ENCODE data around the gene EMILIN3.

The EMILIN3 gene

DNA sequence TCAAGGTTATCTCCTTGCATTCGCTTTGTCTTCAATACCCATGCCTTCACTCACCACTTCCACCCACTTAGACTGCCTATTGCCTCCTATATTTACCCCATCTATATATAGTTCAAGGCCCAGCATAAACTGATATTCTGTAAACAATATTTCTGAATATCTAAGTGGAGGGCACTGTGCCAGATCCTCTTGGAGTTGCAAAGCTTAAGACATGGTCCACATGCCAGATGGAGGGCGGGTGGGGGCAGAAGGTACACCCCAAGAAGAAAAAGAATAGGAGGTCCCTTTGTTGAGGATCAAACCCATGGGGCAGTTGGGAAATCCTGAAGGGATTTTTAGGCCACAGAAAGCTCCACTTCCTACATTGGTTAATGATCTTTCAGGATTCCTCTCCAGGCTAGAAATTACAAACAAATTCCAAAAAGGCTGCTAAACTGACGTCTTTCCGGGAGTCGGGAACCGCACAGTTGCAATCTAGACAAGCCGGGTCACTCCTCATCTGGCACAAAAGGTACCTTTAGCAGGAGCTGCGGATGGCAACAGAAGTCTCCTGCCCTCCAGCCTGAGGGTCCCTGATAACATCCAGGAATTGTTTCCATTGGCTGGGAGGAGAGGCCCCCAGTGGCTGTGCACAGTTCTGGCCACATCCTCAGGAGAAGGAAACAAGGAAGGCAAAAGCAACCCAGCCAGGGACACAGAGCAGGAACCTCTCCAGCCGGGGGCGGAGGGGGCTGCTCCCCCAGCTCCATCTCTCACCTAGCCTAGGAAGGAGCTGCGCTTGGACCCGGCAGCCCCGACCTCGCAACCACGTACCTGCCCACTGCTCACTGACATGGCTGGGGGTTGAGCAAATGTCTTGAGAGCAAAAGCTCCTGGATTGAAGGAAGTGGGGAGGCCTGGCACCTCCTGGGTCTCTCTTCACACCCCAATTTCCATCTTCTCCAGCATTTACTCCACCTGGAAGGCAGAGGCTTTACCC is 31.9 kb downstream of the EMILIN3 start:
- ATAC-seq: no peak
- no peak for TF ChIP-seq TCF4 (CRISPR knock-in tag; IDR thresholded peaks at IDR 0.05; ENCODE audit: borderline replicate concordance)
- TF ChIP-seq, protein P1, sequence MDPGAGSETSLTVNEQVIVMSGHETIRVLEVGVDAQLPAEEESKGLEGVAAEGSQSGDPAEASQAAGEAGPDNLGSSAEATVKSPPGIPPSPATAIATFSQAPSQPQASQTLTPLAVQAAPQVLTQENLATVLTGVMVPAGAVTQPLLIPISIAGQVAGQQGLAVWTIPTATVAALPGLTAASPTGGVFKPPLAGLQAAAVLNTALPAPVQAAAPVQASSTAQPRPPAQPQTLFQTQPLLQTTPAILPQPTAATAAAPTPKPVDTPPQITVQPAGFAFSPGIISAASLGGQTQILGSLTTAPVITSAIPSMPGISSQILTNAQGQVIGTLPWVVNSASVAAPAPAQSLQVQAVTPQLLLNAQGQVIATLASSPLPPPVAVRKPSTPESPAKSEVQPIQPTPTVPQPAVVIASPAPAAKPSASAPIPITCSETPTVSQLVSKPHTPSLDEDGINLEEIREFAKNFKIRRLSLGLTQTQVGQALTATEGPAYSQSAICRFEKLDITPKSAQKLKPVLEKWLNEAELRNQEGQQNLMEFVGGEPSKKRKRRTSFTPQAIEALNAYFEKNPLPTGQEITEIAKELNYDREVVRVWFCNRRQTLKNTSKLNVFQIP (CRISPR knock-in tag; IDR thresholded peaks at IDR 0.05; ENCODE audit: borderline replicate concordance, low read depth): no peak
- no peak for TF ChIP-seq PPARA (CRISPR knock-in tag; IDR thresholded peaks at IDR 0.05; ENCODE audit: borderline replicate concordance)

DNA sequence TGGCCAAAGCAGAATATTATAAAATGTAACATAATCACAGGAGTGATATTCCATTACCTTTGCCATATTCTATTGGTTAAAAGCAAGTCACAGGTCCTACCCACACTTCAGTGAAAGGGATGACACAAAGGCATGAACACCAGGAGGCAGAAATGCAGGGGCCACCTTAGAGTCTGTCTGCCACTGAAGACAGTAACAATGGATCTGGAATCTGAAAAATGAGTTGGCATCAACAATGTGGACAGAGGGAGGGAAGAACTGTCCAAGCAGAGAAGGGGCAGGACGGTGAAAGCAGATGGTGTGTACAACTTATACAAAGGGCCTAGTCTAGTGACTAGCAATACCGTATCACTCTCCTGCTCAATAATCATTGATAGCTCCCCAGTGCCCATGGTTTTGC is 32.6 kb downstream of the EMILIN3 start:
- TF ChIP-seq ZNF565 (CRISPR knock-in tag; conservative IDR thresholded peaks at IDR 0.05; ENCODE audit: low read depth) (no peak), ESRRG (CRISPR knock-in tag; IDR thresholded peaks at IDR 0.05) (no peak), GLIS3 (CRISPR knock-in tag; IDR thresholded peaks at IDR 0.05) (no peak), CSDC2 (CRISPR knock-in tag; IDR thresholded peaks at IDR 0.05) (no peak), TOX (CRISPR knock-in tag; IDR thresholded peaks at IDR 0.05; ENCODE audit: borderline replicate concordance) (no peak), SNAI2 (CRISPR knock-in tag; IDR thresholded peaks at IDR 0.05) (no peak), TCF4 (CRISPR knock-in tag; IDR thresholded peaks at IDR 0.05; ENCODE audit: borderline replicate concordance) (no peak), ZNF70 (CRISPR knock-in tag; IDR thresholded peaks at IDR 0.05) (no peak)
- TF ChIP-seq, protein P2, sequence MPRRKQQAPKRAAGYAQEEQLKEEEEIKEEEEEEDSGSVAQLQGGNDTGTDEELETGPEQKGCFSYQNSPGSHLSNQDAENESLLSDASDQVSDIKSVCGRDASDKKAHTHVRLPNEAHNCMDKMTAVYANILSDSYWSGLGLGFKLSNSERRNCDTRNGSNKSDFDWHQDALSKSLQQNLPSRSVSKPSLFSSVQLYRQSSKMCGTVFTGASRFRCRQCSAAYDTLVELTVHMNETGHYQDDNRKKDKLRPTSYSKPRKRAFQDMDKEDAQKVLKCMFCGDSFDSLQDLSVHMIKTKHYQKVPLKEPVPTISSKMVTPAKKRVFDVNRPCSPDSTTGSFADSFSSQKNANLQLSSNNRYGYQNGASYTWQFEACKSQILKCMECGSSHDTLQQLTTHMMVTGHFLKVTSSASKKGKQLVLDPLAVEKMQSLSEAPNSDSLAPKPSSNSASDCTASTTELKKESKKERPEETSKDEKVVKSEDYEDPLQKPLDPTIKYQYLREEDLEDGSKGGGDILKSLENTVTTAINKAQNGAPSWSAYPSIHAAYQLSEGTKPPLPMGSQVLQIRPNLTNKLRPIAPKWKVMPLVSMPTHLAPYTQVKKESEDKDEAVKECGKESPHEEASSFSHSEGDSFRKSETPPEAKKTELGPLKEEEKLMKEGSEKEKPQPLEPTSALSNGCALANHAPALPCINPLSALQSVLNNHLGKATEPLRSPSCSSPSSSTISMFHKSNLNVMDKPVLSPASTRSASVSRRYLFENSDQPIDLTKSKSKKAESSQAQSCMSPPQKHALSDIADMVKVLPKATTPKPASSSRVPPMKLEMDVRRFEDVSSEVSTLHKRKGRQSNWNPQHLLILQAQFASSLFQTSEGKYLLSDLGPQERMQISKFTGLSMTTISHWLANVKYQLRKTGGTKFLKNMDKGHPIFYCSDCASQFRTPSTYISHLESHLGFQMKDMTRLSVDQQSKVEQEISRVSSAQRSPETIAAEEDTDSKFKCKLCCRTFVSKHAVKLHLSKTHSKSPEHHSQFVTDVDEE (CRISPR knock-in tag; IDR thresholded peaks at IDR 0.05): no peak
- no peak for ATAC-seq

DNA sequence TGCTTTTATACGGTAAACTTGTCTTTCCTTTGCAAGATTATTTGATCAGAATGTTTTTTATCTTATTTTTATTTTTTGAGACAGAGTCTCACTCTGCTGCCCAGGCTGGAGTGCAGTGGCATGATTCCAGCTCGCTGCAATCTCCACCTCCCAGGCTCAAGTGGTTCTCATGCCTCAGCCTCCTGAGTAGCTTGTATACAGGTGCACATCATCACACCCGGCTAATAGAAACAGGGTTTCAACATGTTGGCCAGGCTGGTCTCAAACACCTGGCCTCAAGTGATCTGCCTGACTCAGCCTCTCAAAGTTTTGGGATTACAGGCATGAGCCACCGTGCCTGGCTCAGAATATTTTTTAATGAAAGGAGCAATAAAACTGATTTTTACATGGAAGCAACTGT is 34.9 kb downstream of the EMILIN3 start:
- ATAC-seq: no peak
- TF ChIP-seq, protein P3, sequence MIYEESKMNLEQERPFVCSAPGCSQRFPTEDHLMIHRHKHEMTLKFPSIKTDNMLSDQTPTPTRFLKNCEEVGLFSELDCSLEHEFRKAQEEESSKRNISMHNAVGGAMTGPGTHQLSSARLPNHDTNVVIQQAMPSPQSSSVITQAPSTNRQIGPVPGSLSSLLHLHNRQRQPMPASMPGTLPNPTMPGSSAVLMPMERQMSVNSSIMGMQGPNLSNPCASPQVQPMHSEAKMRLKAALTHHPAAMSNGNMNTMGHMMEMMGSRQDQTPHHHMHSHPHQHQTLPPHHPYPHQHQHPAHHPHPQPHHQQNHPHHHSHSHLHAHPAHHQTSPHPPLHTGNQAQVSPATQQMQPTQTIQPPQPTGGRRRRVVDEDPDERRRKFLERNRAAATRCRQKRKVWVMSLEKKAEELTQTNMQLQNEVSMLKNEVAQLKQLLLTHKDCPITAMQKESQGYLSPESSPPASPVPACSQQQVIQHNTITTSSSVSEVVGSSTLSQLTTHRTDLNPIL (CRISPR knock-in tag; IDR thresholded peaks at IDR 0.05; ENCODE audit: low read depth): no peak
- TF ChIP-seq ZNF70 (CRISPR knock-in tag; IDR thresholded peaks at IDR 0.05) (no peak), ARNTL (CRISPR knock-in tag; IDR thresholded peaks at IDR 0.05; ENCODE audit: borderline replicate concordance, low read depth) (no peak), SNAI2 (CRISPR knock-in tag; IDR thresholded peaks at IDR 0.05) (no peak), TCF4 (CRISPR knock-in tag; IDR thresholded peaks at IDR 0.05; ENCODE audit: borderline replicate concordance) (no peak), ZFP3 (CRISPR knock-in tag; IDR thresholded peaks at IDR 0.05) (no peak), TOX (CRISPR knock-in tag; IDR thresholded peaks at IDR 0.05; ENCODE audit: borderline replicate concordance) (no peak), GLIS3 (CRISPR knock-in tag; IDR thresholded peaks at IDR 0.05) (no peak), OSR1 (CRISPR knock-in tag; IDR thresholded peaks at IDR 0.05) (no peak), ESRRG (CRISPR knock-in tag; IDR thresholded peaks at IDR 0.05) (no peak), ZC3H10 (CRISPR knock-in tag; IDR thresholded peaks at IDR 0.05) (no peak)
- TF ChIP-seq, protein P2 (CRISPR knock-in tag; IDR thresholded peaks at IDR 0.05): no peak
- TF ChIP-seq, protein P4, sequence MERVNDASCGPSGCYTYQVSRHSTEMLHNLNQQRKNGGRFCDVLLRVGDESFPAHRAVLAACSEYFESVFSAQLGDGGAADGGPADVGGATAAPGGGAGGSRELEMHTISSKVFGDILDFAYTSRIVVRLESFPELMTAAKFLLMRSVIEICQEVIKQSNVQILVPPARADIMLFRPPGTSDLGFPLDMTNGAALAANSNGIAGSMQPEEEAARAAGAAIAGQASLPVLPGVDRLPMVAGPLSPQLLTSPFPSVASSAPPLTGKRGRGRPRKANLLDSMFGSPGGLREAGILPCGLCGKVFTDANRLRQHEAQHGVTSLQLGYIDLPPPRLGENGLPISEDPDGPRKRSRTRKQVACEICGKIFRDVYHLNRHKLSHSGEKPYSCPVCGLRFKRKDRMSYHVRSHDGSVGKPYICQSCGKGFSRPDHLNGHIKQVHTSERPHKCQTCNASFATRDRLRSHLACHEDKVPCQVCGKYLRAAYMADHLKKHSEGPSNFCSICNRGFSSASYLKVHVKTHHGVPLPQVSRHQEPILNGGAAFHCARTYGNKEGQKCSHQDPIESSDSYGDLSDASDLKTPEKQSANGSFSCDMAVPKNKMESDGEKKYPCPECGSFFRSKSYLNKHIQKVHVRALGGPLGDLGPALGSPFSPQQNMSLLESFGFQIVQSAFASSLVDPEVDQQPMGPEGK (CRISPR knock-in tag; IDR thresholded peaks at IDR 0.05; ENCODE audit: borderline replicate concordance): no peak
